GM13977 (cell line): ENCODE measurements around the gene PPM1H.

Experiments used
- DNase-seq: peaks from one replicate; pipeline ENCODE4 v3.0.0; 2012; ENCODE audit warnings: low spot score
- in situ Hi-C: fragments of 300-500 bp; cut with MboI; formaldehyde crosslinking; loops from one replicate; pipeline ENCODE4 v1.12.0; 2022; ENCODE audit warnings: low sequenced_read_pairs, low pct_unique_long_range_greater_than_20kb, mixed read lengths, inconsistent platforms; ENCODE audit not compliant: unreplicated experiment
- TF ChIP-seq, protein P1 (sequence below): IDR thresholded peaks from 2 replicates; pipeline ENCODE4 v1.5.1; 2012; ENCODE audit warnings: mild to moderate bottlenecking, control low read depth; ENCODE audit not compliant: insufficient read depth; ENCODE audit errors: extremely low read depth, missing control alignments

Gene PPM1H

DNA sequence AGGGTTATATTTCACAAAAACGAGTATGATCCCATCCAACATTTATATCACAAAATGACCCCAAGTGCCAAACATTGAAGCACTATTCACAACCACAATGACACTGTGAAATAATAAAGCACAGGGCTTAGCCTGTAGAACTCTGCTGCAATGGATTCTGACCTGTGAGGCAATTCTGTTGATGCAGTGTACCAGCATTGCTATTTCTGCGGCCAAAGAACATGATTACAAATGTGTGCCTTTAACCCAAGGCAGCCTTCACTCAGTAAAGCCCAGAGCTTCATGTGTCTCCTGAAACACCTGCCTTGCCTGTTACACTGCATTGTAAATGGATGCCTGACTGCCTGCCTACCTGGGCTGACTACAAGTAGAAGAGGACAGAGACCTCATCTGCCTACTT is 158.0 kb downstream of the PPM1H start:
- in situ Hi-C loops, result no loop called here
- no peak for DNase-seq
- TF ChIP-seq, protein P1, sequence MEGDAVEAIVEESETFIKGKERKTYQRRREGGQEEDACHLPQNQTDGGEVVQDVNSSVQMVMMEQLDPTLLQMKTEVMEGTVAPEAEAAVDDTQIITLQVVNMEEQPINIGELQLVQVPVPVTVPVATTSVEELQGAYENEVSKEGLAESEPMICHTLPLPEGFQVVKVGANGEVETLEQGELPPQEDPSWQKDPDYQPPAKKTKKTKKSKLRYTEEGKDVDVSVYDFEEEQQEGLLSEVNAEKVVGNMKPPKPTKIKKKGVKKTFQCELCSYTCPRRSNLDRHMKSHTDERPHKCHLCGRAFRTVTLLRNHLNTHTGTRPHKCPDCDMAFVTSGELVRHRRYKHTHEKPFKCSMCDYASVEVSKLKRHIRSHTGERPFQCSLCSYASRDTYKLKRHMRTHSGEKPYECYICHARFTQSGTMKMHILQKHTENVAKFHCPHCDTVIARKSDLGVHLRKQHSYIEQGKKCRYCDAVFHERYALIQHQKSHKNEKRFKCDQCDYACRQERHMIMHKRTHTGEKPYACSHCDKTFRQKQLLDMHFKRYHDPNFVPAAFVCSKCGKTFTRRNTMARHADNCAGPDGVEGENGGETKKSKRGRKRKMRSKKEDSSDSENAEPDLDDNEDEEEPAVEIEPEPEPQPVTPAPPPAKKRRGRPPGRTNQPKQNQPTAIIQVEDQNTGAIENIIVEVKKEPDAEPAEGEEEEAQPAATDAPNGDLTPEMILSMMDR, result no peak

DNA sequence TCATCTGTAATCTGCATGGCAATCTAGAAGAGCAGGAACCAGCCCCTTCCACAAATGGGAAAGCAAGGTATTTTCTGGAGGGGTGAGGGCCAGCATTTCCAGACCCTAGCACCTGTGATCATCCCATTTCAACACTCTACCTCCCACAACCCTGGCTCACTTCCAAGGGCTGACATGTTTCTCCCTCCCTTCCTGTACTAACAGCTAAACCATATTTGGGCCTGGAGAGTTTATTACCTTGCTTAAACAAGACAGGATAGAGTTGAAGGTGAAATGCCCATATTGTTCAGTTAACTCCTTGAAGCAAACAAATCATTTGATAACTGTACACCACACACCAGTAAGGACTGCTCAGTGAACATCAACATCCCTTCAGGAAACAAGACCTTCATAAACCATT is 158.4 kb downstream of the PPM1H start:
- no peak for DNase-seq
- in situ Hi-C loops, result no loop called here
- TF ChIP-seq, protein P1, result no peak

DNA sequence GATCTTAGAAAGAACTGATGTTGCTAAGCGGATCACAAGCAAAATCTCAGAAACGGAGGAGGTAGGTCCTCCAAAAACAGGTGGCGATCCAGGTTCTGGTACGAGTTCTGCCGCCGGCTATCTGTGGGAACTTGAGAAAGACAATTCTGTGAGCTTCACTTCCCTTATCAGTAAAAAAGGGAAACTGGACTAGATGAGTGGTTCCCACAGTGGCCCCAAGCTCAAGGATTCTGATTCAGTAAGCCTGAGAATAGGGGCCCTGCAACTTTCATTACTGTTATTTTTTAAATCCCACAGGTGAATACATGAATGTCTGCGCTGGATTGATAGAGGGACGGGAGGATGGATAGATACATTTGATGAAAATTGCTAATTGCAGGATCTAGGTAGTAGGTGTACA is 160.2 kb downstream of the PPM1H start:
- in situ Hi-C loops, result no loop called here
- TF ChIP-seq, protein P1, result no peak
- no peak for DNase-seq

DNA sequence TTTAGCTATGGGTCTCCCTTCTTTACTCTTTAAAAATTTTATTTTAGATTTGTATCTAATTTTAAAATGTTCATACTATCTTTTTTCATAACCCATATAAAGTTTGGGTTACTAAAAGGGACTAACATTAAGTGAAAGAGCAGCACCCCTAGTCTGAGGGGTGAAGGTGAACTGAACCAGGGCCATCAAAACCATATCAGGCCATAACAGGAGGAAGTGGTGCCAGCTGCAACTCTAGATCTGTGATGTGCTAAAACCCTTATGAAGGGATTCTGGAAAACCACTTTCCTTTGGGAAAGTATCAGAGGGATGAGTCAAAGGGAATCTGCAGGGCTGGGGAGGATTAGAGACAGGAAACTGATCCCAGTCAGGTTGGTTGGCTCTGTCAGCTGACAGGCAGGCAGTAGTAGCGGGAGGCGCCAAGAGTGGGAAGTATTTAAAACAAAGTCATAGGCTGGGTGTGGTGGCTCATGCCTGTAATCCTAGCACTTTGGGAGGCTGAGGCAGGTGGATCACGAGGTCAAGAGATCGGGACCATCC is 162.5 kb downstream of the PPM1H start:
- DNase-seq, result no peak
- in situ Hi-C loops, result no loop called here
- TF ChIP-seq, protein P1, result no peak

DNA sequence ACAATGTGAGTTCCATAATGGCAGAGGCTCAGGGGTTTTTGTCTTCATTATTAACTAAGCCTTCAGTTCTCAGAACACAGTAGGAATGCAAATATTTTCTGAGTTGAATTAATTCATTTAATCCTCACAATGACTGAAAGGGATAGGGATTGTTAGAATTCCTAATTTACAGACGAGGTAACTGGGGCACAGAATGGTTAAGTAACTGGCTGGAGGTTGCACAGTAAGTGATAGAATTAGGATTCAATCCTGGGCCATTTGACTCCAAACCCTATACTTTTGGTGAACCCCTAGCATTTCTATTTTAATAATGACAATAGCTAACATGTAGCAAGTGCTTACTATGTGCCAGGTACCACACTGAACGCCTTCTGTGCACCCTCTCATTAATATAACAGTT is 163.1 kb downstream of the PPM1H start:
- TF ChIP-seq, protein P1, result no peak
- in situ Hi-C loops, result no loop called here
- no peak for DNase-seq

DNA sequence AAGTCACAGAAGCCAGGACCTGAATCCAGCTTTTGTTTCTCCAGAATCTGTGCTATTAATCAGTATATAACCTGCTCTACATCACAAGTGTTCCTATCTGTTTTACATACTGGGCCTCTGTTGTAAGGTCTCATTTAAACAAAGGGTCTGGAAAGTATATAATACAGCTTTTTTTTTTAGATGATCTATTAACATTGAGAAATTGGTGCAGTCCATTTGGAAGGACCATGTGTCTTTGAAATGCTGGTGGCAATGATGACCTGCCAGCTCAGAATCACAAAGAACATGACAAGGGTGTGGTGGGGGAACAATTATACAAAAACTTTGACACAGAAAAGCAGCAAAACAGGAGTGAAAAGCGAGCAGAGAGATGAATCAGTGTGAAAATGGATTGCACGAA is 164.6 kb downstream of the PPM1H start:
- no peak for DNase-seq
- in situ Hi-C loops, result no loop called here
- TF ChIP-seq, protein P1, result no peak
